ENCODE results near the gene GIMAP2. TPM values are rescaled to one million over a fixed set of nuclear protein-coding genes. Genes with fewer than 3 reads are reported as not detected.
A peak's percentile ranks its signal among the peaks of the same experiment; 100 is the strongest.

Gene GIMAP2
- 46.9 TPM for total RNA-seq
- long read RNA-seq, transcript GIMAP2-201 (3 exons, 1,449 nt) = major isoform, 16 of 18 reads
- long read RNA-seq, partial matches to known transcripts = 1 of 18 reads
- long read RNA-seq, other reads (novel, unspliced or antisense) = 1 of 18 reads

DNA sequence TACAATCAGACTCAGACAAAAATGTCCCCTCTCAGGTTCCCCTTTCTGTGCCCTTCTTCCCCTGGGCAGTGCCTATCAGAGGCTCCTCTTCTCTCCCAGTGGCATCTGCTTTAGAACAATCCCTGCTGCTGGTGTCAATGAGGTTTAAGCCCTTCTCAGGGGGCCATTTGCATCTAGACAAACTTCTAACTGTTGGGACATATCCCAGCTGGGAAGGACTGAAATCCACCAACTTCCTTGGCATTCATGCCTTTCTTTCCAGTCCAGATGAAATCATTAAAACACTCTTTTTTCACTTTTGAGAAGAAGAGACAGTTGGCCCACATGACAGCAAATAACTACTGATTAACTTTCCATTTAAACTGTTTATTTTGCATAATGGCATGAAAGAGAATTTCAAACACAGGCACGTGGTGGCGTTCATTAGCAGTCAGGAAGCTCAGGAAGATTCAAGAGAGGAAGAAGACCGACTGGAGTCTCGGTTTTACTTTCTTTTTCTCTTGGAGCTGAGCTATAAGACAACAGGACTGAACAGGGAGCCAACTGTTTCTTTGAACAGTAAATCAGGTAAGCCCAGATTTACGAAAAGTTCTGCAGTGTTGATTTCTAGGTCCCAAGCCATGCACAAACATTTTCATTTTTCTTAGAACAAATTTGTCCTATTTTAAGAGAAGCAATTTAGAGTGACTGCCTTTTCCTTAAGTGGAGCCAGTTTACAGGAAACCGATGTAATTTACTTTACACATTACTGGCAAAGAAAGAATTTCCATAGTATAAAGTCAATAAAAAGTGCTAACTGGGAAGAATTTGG lies at the start of gene GIMAP2:
GIMAP2 (plus strand) TSS at position 488 of the 811 bp plus-strand sequence. CDS start 1,354 bp downstream, outside the sequence.
- H3K36me3 ChIP-seq = peaks cover 11% of the 10 kb centered on the region
- no peaks in the 10 kb centered on the region for H3K27me3 ChIP-seq (ENCODE audit: low read depth)
- H3K27ac ChIP-seq = peak within 1 kb of the TSS; percentile 86
- DNase-seq (no peak), ATAC-seq (peak; percentile 78 to 89)
- peaks cover 36% of the 10 kb centered on the region for H3K4me1 ChIP-seq
- H3K4me3 ChIP-seq = peak within 1 kb of the TSS; percentile 59
- no peaks in the 10 kb centered on the region for H3K9me3 ChIP-seq
- intact Hi-C loops (cut with DNase I) = no loop called here
- TF ChIP-seq, protein P1, sequence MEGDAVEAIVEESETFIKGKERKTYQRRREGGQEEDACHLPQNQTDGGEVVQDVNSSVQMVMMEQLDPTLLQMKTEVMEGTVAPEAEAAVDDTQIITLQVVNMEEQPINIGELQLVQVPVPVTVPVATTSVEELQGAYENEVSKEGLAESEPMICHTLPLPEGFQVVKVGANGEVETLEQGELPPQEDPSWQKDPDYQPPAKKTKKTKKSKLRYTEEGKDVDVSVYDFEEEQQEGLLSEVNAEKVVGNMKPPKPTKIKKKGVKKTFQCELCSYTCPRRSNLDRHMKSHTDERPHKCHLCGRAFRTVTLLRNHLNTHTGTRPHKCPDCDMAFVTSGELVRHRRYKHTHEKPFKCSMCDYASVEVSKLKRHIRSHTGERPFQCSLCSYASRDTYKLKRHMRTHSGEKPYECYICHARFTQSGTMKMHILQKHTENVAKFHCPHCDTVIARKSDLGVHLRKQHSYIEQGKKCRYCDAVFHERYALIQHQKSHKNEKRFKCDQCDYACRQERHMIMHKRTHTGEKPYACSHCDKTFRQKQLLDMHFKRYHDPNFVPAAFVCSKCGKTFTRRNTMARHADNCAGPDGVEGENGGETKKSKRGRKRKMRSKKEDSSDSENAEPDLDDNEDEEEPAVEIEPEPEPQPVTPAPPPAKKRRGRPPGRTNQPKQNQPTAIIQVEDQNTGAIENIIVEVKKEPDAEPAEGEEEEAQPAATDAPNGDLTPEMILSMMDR (IDR thresholded peaks at IDR 0.05) = no peak

DNA sequence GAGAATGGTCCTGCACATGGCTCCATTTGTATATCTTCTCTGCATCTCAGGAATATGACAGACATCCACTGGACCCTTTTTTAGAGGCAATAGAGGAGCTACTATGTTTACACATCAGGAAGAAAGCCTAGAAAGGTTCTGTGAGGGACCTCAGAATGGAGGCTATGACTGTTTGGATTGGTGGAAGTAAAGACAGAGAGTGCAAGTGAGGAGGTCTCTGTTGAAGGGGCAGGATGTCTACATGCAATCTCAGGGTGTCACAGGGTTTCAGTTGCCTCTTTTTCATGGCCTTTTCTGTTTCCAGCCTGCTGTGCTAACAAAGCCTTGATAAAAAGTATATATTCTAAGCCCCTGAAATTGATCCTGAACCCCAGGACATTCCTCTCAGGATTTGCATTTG lies 43.7 kb upstream of the GIMAP2 start:
- intact Hi-C loops (cut with DNase I) = no loop called here
- TF ChIP-seq, protein P1 (IDR thresholded peaks at IDR 0.05) = no peak
- H3K27me3 ChIP-seq (ENCODE audit: low read depth) = no peaks in the 10 kb centered on the region

DNA sequence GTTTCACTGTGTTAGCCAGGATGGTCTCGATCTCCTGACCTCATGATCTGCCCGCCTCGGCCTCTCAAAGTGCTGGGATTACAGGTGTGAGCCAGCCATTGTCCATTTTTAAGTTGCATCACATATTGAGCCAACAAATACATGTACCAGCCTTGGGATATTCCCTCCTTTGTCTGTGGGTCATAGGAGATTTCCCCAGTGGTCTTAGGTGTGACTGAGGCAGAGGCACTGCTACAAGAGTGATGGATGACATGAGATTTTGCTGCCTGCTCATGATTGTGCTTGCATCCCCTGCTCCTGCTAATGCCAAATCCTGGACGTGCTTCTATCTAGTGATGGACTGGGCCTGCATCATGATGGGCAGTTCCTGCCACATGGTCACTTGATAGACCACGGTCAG lies 42.6 kb upstream of the GIMAP2 start:
- no peak overlapping the region for H3K4me3 ChIP-seq
- H3K27ac ChIP-seq = no peak overlapping the region
- H3K4me1 ChIP-seq = no peaks in the 10 kb centered on the region
- ATAC-seq = no peak
- H3K9me3 ChIP-seq = no peaks in the 10 kb centered on the region
- no peak for DNase-seq
- no peaks in the 10 kb centered on the region for H3K27me3 ChIP-seq (ENCODE audit: low read depth)
- no peaks in the 10 kb centered on the region for H3K36me3 ChIP-seq
- TF ChIP-seq, protein P1 (IDR thresholded peaks at IDR 0.05) = no peak
- intact Hi-C loops (cut with DNase I) = no loop called here

More for the DNA sequence above, 43.7 kb upstream of the GIMAP2 start:
- Histone ChIP-seq H3K27ac (no peak overlapping the region), H3K36me3 (no peaks in the 10 kb centered on the region), H3K4me1 (no peaks in the 10 kb centered on the region), H3K4me3 (no peak overlapping the region), H3K9me3 (no peaks in the 10 kb centered on the region)
- no peak for ATAC-seq
- no peak for DNase-seq

DNA sequence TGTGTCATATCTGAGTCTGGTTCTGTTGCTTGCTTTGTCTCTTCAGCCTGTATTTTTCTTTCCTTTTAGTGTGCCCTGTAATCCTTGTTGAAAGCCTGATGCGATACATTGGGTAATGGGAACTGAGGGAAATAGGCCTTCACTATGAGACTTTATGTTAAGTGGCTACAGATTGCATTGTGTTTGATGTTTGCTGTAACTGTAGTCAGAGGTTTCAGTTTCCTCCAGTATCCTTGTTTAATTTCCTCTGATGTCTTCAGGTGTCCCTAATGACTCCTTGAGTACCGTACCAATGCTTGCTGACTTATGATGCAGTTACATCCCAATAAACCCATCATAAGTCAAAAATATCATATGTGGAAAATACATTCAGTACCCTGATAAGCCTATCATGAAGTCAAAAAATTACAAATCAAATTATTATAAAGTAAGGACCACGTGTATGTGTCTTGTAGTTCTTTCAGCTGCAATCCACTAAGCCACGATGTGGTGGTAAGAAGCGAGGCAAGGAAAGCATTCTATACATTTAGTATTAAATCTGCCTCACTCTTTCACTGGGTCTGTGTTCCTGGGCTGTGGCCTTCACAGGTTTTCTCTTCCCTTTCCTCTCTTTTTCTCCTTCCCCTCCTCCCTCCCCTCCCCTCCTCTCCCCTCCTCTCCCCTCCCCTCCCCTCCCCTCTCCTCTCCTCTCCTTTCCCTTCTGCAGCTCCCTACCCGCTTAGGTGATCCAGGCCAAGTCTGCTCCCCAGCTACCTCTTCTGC lies 40.1 kb upstream of the GIMAP2 start:
- Histone ChIP-seq H3K36me3 (no peaks in the 10 kb centered on the region), H3K27ac (no peak overlapping the region), H3K4me1 (peaks cover 6% of the 10 kb centered on the region), H3K4me3 (no peak overlapping the region), H3K9me3 (no peaks in the 10 kb centered on the region), H3K27me3 (ENCODE audit: low read depth) (no peaks in the 10 kb centered on the region)
- intact Hi-C loops (cut with DNase I) = no loop called here
- TF ChIP-seq, protein P1 (IDR thresholded peaks at IDR 0.05) = no peak
- ATAC-seq (no peak), DNase-seq (no peak)

DNA sequence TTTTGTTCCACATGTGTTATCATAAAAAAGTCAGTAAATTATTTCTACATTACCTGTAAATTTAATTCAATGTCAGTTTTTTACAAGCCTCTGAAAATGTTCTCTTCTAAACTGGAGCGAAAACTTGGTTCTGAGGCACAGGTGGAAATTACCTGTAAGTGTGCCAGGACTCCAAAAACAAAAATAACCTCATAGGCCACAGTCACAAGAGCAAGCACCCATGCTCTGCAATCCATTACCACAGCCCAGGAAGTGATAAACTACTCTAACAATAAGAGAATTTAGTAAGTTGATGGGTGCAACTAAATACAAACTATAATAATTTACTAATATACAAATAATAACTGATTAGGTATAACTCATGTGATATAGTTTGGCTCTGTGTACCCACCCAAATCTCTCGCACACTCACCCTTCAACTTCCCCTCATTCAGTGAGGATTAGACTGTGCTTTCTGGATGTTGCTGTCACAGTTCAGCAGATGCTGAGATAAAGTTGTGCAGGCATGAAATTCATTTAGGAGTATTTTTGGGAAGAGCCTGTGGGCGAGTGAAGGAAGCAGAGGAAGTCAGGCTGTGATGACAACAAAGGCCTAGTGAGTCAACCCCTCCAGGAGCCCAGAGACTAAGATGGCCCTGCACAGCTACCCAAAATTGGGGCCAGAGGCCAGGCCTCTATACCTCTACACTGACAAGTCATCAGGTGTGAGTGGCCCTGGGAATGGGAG lies 37.0 kb upstream of the GIMAP2 start:
- DNase-seq (no peak), ATAC-seq (no peak)
- H3K36me3 ChIP-seq = no peaks in the 10 kb centered on the region
- H3K9me3 ChIP-seq = no peaks in the 10 kb centered on the region
- no peak overlapping the region for H3K4me3 ChIP-seq
- H3K27me3 ChIP-seq (ENCODE audit: low read depth) = no peaks in the 10 kb centered on the region
- intact Hi-C loops (cut with DNase I) = no loop called here
- TF ChIP-seq, protein P1 (IDR thresholded peaks at IDR 0.05) = no peak
- no peak overlapping the region for H3K27ac ChIP-seq
- peaks cover 6% of the 10 kb centered on the region for H3K4me1 ChIP-seq
